GM19099 (cell line): ENCODE results near the gene PMEL.

Source experiments
- POLR2A ChIP-seq: IDR thresholded peaks from 3 replicates; pipeline ENCODE4 v1.6.1; 2011; ENCODE audit warnings: low read depth; ENCODE audit not compliant: insufficient read length; ENCODE audit errors: extremely low read depth

The PMEL gene

GRCh38 chr12:55931780-55932550 is 33.9 kb downstream of the PMEL start:
- TF ChIP-seq POLR2A = no peak

DNA sequence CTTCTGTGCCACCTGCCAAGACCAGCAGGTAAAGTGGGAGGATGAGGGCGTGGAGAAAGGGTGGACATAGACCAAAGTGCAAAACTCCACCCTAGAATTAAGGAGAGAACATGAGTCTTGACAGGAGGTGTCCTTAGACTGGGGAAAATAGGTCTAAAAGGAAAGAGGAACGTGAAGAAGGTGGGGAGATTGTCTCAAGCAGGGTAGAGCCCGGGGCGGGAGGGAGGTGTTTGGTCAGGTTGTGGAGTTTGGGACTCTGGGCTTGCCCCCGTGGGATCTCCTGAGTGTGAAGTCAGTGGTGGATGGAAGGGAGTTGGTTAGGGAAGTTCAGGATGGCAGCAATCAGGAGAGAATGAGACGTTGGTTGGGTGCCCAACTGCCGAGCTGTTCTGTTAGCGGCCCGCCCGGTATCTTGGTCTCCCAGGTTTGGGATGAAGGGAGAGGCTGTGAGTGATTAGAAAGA is 34.5 kb downstream of the PMEL start:
- TF ChIP-seq POLR2A = no peak

DNA sequence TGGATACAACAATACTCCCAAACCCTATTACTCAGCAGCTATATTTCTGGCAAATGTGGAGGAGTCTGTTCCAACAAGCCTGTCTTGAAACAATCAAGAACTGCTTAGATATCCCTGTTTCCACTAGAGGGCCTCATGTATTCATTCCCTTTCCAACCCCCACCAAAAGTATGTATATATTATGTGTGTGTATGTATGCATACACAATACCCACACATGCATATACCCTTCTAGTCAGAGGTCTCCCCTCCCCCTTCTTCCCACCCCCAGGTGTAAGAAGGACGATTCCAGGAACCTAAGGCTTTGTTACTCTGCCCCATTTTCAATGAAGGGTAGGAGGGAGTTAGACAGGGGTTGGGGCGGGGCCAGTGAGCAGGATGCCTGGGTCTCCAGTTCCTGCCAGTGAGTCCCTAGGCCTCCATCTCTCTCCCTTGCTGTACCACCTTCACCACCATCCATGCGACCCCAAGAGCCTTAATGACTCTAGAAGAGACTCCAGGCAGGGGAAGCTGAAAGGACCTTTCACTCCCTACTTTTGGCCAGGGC is 35.0 kb downstream of the PMEL start, which contains the start of gene DGKA:
TSS of gene DGKA (plus strand) at position 392 of the 546 bp plus-strand sequence. CDS start 5,342 bp downstream, outside the sequence.
- peak; percentile 42 for TF ChIP-seq POLR2A

DNA sequence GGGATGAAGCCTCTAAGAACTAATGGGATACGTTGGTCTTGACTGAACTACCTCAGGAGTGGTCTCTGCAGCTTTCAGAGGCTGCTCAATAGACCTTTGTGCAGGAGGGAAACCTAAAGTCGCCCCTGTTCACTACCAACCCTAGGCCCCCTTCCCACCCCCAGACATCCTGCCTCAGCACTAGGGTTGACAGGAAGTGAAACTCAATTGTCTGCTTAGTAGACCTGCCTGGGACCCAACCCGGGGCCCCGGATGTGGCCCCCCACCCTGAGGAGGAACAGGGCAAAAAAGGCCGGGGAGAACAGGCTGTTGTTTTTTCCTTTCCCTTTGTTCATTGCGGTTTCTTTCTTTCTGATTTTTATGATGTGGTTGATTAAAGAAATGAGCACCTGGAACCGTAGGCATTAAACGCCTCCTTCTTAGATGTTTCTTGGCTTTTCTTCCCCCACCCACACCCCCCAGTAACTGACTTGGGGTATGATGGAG is 36.5 kb downstream of the PMEL start:
- peak; percentile 71 for TF ChIP-seq POLR2A

GRCh38 chr12:55927588-55928502 is 38.0 kb downstream of the PMEL start, which contains the start of gene PYM1:
TSS of gene PYM1 (minus strand) at chr12:55927894. CDS start at chr12:55927761, 133 bp downstream.
- TF ChIP-seq POLR2A = peak; percentile 87

DNA sequence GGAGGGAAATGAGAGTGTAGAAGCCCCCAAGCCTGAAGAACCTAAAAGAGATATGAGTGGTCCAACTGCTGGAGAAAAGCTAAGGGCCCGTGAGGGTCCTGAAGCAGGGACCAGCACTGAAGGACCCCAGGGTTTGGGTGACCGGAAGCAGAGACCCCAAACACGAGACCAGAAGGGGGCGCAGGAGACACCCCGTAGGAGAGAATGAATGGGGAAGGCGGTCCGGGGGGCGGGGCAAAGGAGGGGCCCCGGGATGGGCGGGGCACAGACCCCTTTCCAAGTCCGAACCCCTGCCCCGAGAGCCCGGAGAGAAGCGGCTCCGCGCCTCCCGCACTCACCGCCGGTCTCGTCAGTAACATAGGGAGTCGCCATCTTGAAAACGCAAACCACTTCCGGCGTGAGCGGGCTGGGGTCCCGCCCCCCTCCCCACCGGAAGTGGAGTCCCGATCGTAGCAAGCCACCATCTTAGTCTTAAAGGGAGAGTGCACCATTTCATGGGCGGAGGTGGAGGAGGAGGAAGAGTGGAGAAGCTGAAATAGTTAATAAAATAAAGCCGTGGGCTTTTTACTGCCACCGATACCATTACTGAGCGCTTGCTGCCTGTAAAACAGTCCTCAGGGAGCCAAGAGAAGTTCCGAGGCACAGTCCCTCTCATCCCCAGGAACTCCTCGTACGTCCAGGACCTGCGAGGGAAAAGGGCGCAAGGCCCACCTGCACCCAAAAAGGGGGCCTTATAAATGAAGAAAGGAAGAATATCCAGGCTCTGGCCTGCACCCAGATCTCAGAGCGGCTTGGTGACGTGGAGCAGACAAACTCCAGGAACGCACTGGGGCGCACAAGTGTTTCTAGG is 38.9 kb downstream of the PMEL start:
- peak; percentile 70 for TF ChIP-seq POLR2A

DNA sequence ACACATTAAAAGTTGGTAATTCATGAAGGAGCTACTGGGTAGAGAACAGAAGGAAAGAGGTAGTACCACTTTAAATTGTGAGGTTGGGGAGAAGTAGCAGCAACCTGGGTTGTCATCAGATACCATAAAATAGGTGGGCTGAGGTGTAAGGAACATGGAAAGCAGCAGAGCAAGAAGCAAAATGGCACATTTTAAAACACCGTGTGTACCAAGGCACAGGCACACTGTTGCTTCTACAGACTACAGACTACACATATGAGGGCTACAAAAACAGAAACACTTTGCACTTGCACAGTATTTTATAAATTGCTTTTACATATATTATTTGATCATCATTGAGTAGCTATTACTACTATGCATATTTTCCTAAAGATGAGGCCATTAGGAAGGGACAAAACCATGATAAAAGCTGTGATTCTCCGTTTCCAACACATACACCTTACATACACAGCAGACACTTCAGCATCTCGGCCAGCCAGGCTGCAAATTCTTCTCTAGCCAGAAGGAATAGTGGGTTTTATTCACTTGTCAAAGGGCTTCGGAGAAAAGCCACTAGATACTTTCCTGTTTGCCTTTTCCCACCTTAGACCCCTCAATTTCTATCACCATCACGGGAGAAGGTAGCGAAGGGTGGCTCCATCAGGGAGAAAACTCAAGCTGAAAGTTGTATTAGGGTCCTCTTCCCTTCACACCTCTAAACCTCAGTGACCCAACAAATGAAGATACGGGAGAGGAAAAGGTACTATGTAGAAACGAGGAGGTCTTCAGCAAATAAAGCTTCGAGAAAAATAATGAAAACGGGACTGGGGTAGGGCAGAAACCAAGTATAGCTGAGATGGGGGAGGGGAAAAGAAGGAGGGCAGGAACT is 39.7 kb downstream of the PMEL start:
- no peak for TF ChIP-seq POLR2A

DNA sequence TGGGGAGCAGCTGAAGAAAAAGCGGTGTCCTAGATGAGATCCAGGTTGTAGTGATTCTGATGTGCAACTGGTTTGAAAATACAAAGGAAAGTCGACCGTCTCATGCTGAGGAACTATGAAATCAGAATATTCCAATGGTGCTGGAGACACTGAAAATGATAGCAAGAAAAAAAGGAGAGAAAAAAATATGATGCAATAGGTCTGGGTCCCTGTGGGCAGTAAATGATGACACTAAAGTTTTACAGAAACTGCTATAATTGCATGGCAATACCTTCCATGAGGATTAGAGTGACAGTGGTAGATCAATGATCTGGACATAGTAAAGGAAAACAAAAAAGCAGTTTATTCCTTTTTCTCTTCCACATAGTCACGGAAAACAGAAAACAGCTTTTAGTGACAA is 40.5 kb downstream of the PMEL start:
- TF ChIP-seq POLR2A = no peak

DNA sequence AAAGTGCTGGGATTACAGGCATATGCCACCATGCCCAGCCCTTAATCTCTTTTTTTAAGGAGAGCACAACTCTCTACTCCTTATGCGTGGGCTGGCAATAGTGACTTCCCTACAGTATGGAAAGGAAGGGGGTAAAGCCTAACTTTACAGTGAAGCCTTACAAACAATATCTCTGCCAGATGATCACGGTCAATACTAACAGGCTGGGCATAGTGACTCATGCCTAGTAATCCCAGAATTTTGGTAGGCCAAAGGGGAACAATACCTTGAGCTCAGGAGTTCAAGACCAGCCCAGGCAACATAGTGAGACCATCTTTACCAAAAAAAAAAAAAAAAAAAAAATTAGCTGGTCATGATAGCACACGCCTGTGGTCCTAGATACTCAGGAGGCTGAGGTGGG is 43.7 kb downstream of the PMEL start:
- TF ChIP-seq POLR2A = no peak

GRCh38 chr12:55915482-55915859 is 50.4 kb downstream of the PMEL start:
- TF ChIP-seq POLR2A = no peak

GRCh38 chr12:55912908-55913307 is 52.9 kb downstream of the PMEL start:
- TF ChIP-seq POLR2A = no peak

GRCh38 chr12:55909513-55909884 is 56.3 kb downstream of the PMEL start:
- TF ChIP-seq POLR2A = no peak

DNA sequence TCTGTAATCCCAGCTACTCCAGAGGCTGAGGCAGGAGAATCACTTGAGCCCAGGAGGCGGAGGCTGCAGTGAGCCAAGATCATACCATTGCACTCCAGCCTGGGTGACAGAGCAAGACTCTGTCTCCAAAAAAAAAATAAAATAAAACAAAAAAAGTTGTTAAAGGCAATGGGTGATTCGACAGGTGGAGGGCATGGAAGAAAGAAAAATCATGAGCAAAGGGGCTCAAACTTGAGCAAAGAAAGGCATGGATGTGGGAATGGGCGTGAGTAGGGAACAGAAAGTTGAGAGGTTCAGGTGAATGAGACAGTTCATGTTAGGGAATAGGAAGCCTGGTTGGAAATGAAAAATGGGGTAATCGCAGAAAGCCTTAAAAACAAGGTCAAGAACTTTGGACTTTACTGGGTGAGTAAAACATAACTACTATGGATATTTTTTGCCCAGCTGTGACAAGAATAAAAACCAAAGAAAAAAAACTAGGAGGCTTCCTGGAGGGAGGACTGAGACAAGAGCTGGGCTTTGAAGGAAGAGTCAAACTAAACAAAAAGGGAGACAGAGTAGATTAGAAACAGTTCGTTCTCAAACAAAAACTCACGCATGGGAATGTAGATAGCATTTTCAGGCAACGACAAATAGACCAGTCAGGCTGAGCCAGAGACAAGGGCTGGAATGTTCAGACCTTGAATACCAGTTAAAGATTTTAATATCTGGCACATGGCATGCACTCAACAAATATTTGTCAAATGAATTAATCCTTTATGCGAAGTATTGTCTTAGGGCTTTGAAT is 56.9 kb downstream of the PMEL start:
- no peak for TF ChIP-seq POLR2A

- TF ChIP-seq POLR2A = no peak
Measured at GRCh38 chr12:55906056-55906455, 59.8 kb downstream of the PMEL start.
